Upper lobe of right lung (tissue), 1 donor: ENCODE measurements around the gene VWA7. TPM values are rescaled to one million over a fixed set of nuclear protein-coding genes. Genes with fewer than 3 reads are reported as not detected.
A peak's percentile ranks its signal among the peaks of the same experiment; 100 is the strongest.

Experiments
- ATAC-seq: fragments of 200-7000 bp; cut with Tn5 transposase; one replicate; pipeline ENCODE4 v1.9.1; 2020; ENCODE audit warnings: mild to moderate bottlenecking, moderate library complexity
- DNase-seq: peaks from one replicate; pipeline ENCODE4 v3.0.0-alpha.2; 2020
- H3K27ac ChIP-seq: fragments of 200-600 bp; one replicate; pipeline ENCODE4 v1.8.0; 2022
- H3K27me3 ChIP-seq: fragments of 200-600 bp; one replicate; pipeline ENCODE4 v1.8.0; 2022; ENCODE audit warnings: mild to moderate bottlenecking
- H3K36me3 ChIP-seq: fragments of 200-600 bp; one replicate; pipeline ENCODE4 v1.8.0; 2022
- H3K4me1 ChIP-seq: fragments of 200-600 bp; one replicate; pipeline ENCODE4 v1.8.0; 2022
- H3K4me3 ChIP-seq: fragments of 200-600 bp; one replicate; pipeline ENCODE4 v1.8.0; 2022; ENCODE audit warnings: mild to moderate bottlenecking
- H3K9me3 ChIP-seq: fragments of 200-600 bp; one replicate; pipeline ENCODE4 v1.8.0; 2022
- CTCF ChIP-seq: fragments of 200-600 bp; IDR thresholded peaks from one replicate; pipeline ENCODE4 v1.8.0; 2022; ENCODE audit warnings: antibody characterized with exemption
- intact Hi-C: fragments of 100-400 bp; cut with DNase I; formaldehyde crosslinking; loops from one replicate; pipeline ENCODE4 v1.11.0; 2022
- total RNA-seq: library from RNA; stranded (reverse); fragmentation: NEBNext Ultra II Directional; extraction: Animal tissue kit (Norgen Biotek cat#: 25700); gene quantifications from one replicate; pipeline ENCODE4 v1.2.1, GENCODE V29; 2021
- donor health status: DM: no; HTN: yes; CAD: no; lungs with severe emphysema.

The VWA7 gene
- total RNA-seq, 1 donor from 2014 or later, result 3.4 TPM

GRCh38 chr6:31799781-31800180 lies 22.7 kb upstream of the VWA7 start:
- DNase-seq, result no peak
- no peak for TF ChIP-seq CTCF
- intact Hi-C loops, result no loop called here
- H3K27me3 ChIP-seq, result no peaks in the 10 kb centered on the region
- no peak for ATAC-seq
- H3K36me3 ChIP-seq, result peaks cover 22% of the 10 kb centered on the region
- H3K9me3 ChIP-seq, result no peaks in the 10 kb centered on the region
- H3K27ac ChIP-seq, result no peak overlapping the region
- peaks cover 8% of the 10 kb centered on the region for H3K4me1 ChIP-seq
- H3K4me3 ChIP-seq, result no peak overlapping the region

- Histone ChIP-seq H3K27ac (no peak overlapping the region), H3K36me3 (peaks cover 19% of the 10 kb centered on the region), H3K9me3 (no peaks in the 10 kb centered on the region), H3K27me3 (no peaks in the 10 kb centered on the region), H3K4me1 (peaks cover 12% of the 10 kb centered on the region), H3K4me3 (no peak overlapping the region)
- ATAC-seq (no peak), DNase-seq (no peak)
- no peak for TF ChIP-seq CTCF
- intact Hi-C loops, result no loop called here
These were observed 20.5 kb upstream of the VWA7 start for GRCh38 chr6:31797588-31797987.

GRCh38 chr6:31796993-31797385 lies 19.9 kb upstream of the VWA7 start:
- TF ChIP-seq CTCF, result no peak
- intact Hi-C loops, result no loop called here
- ATAC-seq (no peak), DNase-seq (no peak)
- no peaks in the 10 kb centered on the region for H3K27me3 ChIP-seq
- no peak overlapping the region for H3K4me3 ChIP-seq
- H3K36me3 ChIP-seq, result peaks cover 17% of the 10 kb centered on the region
- peaks cover 12% of the 10 kb centered on the region for H3K4me1 ChIP-seq
- no peak overlapping the region for H3K27ac ChIP-seq
- H3K9me3 ChIP-seq, result no peaks in the 10 kb centered on the region

- intact Hi-C loops, result no loop called here
- peak; percentile 80 for TF ChIP-seq CTCF
- Histone ChIP-seq H3K27ac (peak within 1 kb of the TSS; percentile 93), H3K27me3 (no peaks in the 10 kb centered on the region), H3K9me3 (no peaks in the 10 kb centered on the region), H3K36me3 (peaks cover 11% of the 10 kb centered on the region), H3K4me3 (peak within 1 kb of the TSS; percentile 96), H3K4me1 (peaks cover 17% of the 10 kb centered on the region)
- peak; percentile 98 for DNase-seq
- peak; percentile 99 for ATAC-seq
These were observed 18.6 kb upstream of the VWA7 start, which contains the start of gene VARS1 for GRCh38 chr6:31795616-31796298. TSS of gene VARS1 (minus strand) at chr6:31795752. CDS start at chr6:31795217, 535 bp downstream.

- ATAC-seq (peak; percentile 42), DNase-seq (no peak)
- Histone ChIP-seq H3K27me3 (no peaks in the 10 kb centered on the region), H3K36me3 (peaks cover 17% of the 10 kb centered on the region), H3K4me3 (peak overlapping the region; percentile 96), H3K27ac (peak overlapping the region; percentile 93), H3K4me1 (peaks cover 18% of the 10 kb centered on the region), H3K9me3 (no peaks in the 10 kb centered on the region)
- TF ChIP-seq CTCF, result no peak
- intact Hi-C loops, result no loop called here
These were observed 17.9 kb upstream of the VWA7 start for GRCh38 chr6:31794866-31795615.
